GM19240 (cell line): ENCODE data around the gene CPNE4.
"Not testable (repeated sequence)": the region's sequence is repeated elsewhere in the genome, so short reads cannot be mapped to it uniquely, and the experiment has no call there.

ENCODE experiments used
- DNase-seq: peaks from one replicate; pipeline ENCODE4 v3.0.0; 2011; ENCODE audit warnings: low spot score; ENCODE audit not compliant: insufficient read length

Gene CPNE4

GRCh38 chr3:131541288-131541687 is 493.5 kb downstream of the CPNE4 start:
- DNase-seq, result no peak

- DNase-seq, result no peak
Observed at GRCh38 chr3:131540821-131541220, 494.0 kb downstream of the CPNE4 start.

- DNase-seq, result no peak
Observed at GRCh38 chr3:131540143-131540542, 494.7 kb downstream of the CPNE4 start.

- DNase-seq, result no peak
Observed at GRCh38 chr3:131538968-131539367, 495.8 kb downstream of the CPNE4 start.

GRCh38 chr3:131537531-131537930 is 497.3 kb downstream of the CPNE4 start:
- DNase-seq, result no peak

- no peak for DNase-seq
Observed at GRCh38 chr3:131535596-131535995, 499.2 kb downstream of the CPNE4 start.

GRCh38 chr3:131535131-131535530 is 499.7 kb downstream of the CPNE4 start:
- no peak for DNase-seq

DNA sequence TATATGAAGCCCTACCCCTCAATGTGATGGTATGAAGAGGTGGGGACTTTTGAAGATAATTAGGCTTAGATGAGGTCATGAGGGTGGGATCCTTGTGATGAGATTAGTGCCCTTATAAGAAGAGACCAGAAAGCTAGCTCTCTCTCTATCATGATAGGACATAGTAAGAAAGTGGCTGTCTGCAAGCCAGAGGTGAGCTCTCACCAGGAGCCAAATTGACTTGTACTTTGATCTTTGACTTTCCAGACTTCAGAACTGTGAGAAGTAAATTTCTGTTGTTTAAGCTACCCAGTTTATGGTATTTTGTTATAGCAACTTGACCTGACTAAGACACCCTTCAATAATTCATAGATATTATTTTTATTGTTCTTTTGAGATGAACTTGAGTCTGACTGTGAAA is 502.2 kb downstream of the CPNE4 start:
- no peak for DNase-seq

DNA sequence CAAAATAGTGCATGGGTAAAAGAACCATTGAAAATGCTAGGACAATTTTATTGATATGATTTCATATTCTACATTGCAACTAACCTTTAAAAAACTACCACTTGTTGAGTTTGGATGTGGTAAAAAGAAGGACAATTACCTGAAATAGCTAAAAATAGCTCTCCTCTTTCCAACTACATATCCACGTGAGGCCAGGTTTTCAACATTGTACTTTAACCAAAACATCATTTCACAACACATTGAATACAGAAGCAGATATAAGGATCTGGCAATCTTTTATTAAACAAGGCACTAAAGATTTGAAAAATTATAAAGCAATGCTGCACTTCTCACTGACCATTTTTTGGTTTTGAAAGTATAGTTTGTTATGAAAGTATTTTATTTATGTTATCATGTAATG is 504.0 kb downstream of the CPNE4 start:
- no peak for DNase-seq

GRCh38 chr3:131530388-131530787 is 504.4 kb downstream of the CPNE4 start:
- no peak for DNase-seq

- DNase-seq, result no peak
Observed at GRCh38 chr3:131526801-131527347, 507.9 kb downstream of the CPNE4 start.

DNA sequence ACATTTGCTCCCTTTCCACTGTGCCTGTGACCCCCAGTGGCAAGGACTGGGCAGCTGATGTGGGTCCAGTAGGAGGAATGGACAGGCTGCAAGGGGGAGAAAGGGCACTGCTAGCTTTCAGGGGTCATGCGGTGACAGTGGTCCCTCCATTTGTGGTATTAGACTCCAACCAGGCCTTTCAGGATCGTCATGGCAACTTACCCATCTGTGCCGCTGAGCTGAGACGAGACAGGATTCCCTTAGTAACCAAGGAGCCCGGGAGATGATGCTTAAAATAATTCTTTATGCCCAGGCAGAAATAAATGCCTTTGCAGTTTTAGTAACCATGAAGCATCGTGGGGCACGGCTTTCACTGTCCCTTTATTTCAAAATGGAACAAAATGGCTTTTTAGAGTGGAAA is 516.1 kb downstream of the CPNE4 start:
- no peak for DNase-seq

DNA sequence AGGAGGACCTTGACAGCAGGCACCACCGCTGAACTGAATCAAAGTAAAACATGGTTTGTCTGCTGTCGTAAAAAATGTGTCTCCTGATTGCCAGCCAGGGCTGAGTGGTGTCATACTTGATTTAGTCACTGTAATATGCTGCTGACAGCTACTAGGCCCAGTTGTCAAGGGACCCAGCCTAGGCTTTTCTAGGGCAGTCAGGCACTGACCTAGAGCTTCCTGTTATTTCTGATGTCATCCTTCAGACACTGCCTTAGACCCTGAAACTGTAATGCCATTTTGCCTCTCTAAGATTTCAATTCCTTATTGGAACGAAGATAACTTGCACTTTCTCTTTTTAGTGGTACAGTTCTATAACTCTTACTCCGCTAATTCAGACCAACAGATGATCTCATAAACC is 529.4 kb downstream of the CPNE4 start:
- no peak for DNase-seq

DNA sequence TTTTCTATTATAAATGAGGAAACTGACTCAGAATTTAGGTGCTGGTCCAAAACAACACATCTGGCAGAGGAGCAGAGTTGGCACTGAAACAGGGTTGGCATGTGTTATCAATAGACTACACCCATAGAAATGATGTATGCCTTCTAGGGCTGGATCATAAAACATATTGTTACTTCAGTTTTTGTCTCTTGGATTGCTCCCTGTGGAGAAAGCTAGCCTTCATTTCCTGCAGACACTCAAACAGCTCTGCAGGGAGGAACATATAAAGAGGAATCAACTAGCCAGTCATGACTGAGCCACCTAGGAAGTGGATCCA is 531.5 kb downstream of the CPNE4 start:
- no peak for DNase-seq

- peak; percentile 66 for DNase-seq
Observed at GRCh38 chr3:131502530-131503319, 532.1 kb downstream of the CPNE4 start, which contains the start of gene MRPL3. MRPL3 (minus strand) TSS chr3:131502971; CDS start chr3:131502821, 150 bp downstream.

- no peak for DNase-seq
Observed at GRCh38 chr3:131501949-131502348, 532.9 kb downstream of the CPNE4 start.

GRCh38 chr3:131494706-131495105 is 540.1 kb downstream of the CPNE4 start:
- no peak for DNase-seq

DNA sequence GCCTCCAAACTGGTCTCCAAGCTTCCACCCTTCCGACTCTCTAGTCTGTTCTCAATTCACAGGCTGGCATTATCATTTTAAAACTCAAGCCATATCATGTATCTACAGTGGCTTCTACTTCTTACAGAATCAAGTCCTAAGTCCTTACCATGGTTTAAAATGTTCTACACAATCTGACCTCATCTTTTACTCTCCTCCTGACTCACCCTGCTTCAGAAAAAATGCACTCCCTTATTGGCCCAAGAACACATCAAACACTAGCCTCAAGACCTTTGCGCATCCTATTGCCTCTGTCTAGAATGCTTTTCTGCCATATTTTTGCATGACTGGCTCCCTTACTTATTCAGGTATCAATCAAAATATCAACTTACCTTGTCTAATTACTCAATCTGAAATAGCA is 543.0 kb downstream of the CPNE4 start:
- DNase-seq, result no peak

DNA sequence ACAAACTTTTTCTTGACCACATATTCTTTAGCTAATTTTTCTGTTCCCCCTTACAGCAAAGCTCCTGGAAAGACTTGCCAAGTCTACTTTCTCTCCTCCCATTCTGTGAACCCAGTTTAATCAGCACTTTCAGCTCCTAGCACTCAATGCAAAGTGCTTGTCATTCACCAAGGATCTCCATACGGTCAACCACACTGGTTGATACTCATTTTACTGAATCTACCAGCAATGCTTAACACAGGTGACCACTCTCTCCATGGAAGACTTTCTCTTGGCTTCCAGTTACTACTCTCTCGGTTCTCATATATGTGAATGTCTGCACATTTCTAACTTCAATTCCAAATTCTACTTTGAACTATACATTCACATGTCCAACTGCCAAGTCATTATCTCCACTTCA is 543.7 kb downstream of the CPNE4 start:
- DNase-seq, result no peak

DNA sequence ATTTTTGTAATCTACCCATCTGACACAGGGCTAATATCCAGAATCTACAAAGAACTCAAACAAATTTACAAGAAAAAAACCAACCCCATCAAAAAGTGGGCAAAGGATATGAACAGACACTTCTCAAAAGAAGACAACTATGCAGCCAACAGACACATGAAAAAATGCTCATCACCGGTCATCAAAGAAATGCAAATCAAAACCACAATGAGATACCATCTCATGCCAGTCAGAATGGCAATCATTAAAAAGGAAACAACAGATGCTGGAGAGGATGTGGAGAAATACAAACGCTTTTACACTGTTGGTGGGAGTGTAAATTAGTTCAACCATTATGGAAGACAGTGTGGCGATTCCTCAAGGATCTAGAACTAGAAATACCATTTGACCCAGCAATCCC is 548.3 kb downstream of the CPNE4 start:
- not testable (repeated sequence) for DNase-seq

- no peak for DNase-seq
Observed at GRCh38 chr3:131485119-131485518, 549.7 kb downstream of the CPNE4 start.

DNA sequence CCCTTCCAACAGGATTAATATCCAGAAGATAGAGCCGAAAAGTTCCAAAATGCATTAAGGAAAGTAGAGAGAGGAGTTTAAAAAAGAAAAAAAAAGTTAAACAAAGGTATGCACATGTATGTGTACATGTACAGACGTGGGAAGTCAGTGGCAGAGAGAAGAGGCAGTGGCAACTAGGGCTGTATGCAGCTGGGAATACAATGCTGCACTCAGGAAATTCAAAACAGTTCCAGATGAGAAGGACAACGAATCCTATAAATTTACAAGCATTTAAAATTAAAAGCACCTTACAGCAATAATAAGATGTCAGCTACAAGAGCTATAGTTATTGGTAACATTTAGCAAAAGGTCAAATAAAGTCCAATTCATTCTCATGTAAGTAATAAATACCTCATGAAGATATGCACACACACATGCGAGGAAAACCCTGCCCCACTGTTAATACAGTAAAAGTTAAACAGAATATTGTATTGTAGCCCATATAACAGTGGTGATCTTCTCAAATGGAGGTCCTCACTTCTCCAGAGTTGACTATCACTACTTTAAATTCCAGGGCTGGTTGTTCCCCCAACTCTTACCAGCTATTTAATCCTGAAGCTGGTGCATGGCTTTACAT is 550.2 kb downstream of the CPNE4 start:
- DNase-seq, result no peak
